Upper lobe of left lung (tissue), 4 donors: ENCODE results near the gene TXNDC15.

ENCODE experiments used
- EP300 ChIP-seq, 4 donors: sonication (generic); formaldehyde crosslinking; IDR thresholded peaks; one replicate each; pipeline ENCODE4 v1.5.1; 2017; ENCODE audit warnings: antibody characterized with exemption in 4 of 4, control low read depth in 2 of 4
- POLR2A ChIP-seq, 4 donors: fragments of 450-650 bp; IDR thresholded peaks; one replicate each; pipeline ENCODE4 v1.5.1; 2016 to 2017; ENCODE audit warnings: antibody characterized with exemption in 4 of 4, mild to moderate bottlenecking in 2 of 4
- POLR2AphosphoS5 ChIP-seq, 2 donors: sonication (generic); formaldehyde crosslinking; IDR thresholded peaks; one replicate each; pipeline ENCODE4 v1.5.1; 2017; ENCODE audit warnings: antibody characterized with exemption in 2 of 2
- TF ChIP-seq, protein P1 (sequence below), 6 experiments: fragments of 450-650 bp in 4 of 6; fragments of 200-600 bp in 2 of 6; sonication (generic) in 2 of 6; IDR thresholded peaks; one replicate each; pipeline ENCODE4 v1.5.1; 2016 to 2019; ENCODE audit warnings: antibody characterized with exemption in 6 of 6

DNA sequence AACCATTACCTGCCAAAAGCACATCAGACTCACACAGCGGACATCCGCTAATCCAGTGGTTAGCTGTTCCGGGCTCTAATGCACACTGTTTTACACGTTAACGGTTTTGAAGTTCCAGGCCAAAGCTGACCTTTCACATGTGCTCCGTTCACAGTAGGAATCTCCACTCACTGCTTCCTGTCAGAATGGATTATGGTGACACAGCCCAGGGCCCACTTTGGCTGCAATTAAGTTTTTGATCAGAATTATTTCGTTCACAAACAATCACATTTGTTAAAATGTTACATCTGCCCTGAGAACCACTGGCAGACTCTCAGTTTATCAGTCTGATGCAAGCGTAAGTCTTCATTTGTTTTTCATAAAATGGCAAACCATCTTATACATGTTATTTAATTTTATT lies 63.4 kb downstream of the TXNDC15 start:
- TF ChIP-seq, protein P1, sequence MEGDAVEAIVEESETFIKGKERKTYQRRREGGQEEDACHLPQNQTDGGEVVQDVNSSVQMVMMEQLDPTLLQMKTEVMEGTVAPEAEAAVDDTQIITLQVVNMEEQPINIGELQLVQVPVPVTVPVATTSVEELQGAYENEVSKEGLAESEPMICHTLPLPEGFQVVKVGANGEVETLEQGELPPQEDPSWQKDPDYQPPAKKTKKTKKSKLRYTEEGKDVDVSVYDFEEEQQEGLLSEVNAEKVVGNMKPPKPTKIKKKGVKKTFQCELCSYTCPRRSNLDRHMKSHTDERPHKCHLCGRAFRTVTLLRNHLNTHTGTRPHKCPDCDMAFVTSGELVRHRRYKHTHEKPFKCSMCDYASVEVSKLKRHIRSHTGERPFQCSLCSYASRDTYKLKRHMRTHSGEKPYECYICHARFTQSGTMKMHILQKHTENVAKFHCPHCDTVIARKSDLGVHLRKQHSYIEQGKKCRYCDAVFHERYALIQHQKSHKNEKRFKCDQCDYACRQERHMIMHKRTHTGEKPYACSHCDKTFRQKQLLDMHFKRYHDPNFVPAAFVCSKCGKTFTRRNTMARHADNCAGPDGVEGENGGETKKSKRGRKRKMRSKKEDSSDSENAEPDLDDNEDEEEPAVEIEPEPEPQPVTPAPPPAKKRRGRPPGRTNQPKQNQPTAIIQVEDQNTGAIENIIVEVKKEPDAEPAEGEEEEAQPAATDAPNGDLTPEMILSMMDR (IDR thresholded peaks at IDR 0.05), result no peak
- no peak for TF ChIP-seq EP300 (IDR thresholded peaks at IDR 0.05)
- TF ChIP-seq POLR2A (IDR thresholded peaks at IDR 0.05), result no peak
- TF ChIP-seq POLR2AphosphoS5 (IDR thresholded peaks at IDR 0.05), result no peak
